Aorta (tissue), 5 donors: ENCODE measurements around the gene AEN. TPM values are rescaled to one million over a fixed set of nuclear protein-coding genes. Genes with fewer than 3 reads are reported as not detected.

Source experiments
- ATAC-seq: fragments of 200-7000 bp; cut with Tn5 transposase; one replicate; pipeline ENCODE4 v1.9.1; 2022; ENCODE audit warnings: moderate library complexity; ENCODE audit not compliant: low FRiP score
- DNase-seq, 2 donors: peaks; one replicate each; pipeline ENCODE4 v3.0.0-alpha.2; 2020
- H3K27ac ChIP-seq, 2 donors: one replicate each; pipeline ENCODE4 v1.5.1; 2013; ENCODE audit warnings: low read length in 2 of 2, mild to moderate bottlenecking in 2 of 2, moderate library complexity in 2 of 2, control low read depth in 1 of 2, inconsistent platforms in 1 of 2, low read depth in 1 of 2
- H3K27me3 ChIP-seq, 2 donors: one replicate each; pipeline ENCODE4 v1.6.1; 2013; ENCODE audit warnings: control low read depth in 1 of 2, low read length in 1 of 2, mild to moderate bottlenecking in 1 of 2, moderate library complexity in 1 of 2; ENCODE audit not compliant: insufficient read depth in 2 of 2, control insufficient read depth in 1 of 2
- H3K36me3 ChIP-seq, 2 donors: one replicate each; pipeline ENCODE4 v1.6.1; 2013; ENCODE audit warnings: control low read depth in 1 of 2, low read length in 1 of 2, mild to moderate bottlenecking in 1 of 2; ENCODE audit not compliant: insufficient read depth in 2 of 2, control insufficient read depth in 1 of 2
- H3K4me1 ChIP-seq, 2 donors: one replicate each; pipeline ENCODE4 v1.6.1; 2013; ENCODE audit warnings: low read length in 2 of 2, control low read depth in 1 of 2, mild to moderate bottlenecking in 1 of 2, moderate library complexity in 1 of 2; ENCODE audit not compliant: insufficient read depth in 2 of 2, control insufficient read depth in 1 of 2
- H3K4me3 ChIP-seq, 2 donors: one replicate each; pipeline ENCODE4 v1.5.1; 2013; ENCODE audit warnings: low read length in 2 of 2, control low read depth in 1 of 2, mild to moderate bottlenecking in 1 of 2
- H3K9me3 ChIP-seq: one replicate; pipeline ENCODE4 v1.6.1; 2013; ENCODE audit warnings: mild to moderate bottlenecking, low read length; ENCODE audit not compliant: control insufficient read depth
- WGBS, 2 donors: extraction: QIAGEN DNeasy Blood & Tissue Kit; methylation state at CpG; one replicate each; pipeline ENCODE4 v1.1.7; 2013; 5-methylcytosine and 5-hydroxymethylcytosine counted together
- intact Hi-C, 2 donors: fragments of 100-400 bp; cut with DNase I; formaldehyde crosslinking; loops; one replicate each; pipeline versions ENCODE4 v1.14.2 to v1.15.0; 2022
- microRNA-seq, 2 donors: library from miRNA; unstranded; fragments of <30 nt; microRNA quantifications; one replicate each; pipeline ENCODE4 v1.2.0, GENCODE V29; 2020
- polyA plus RNA-seq, 2 donors: library from polyadenylated mRNA; stranded (reverse); fragments of 200-250 nt; gene quantifications; one replicate each; pipeline ENCODE4 v1.2.3, GENCODE V29; 2013
- total RNA-seq, 2 donors: library from RNA; stranded (reverse); fragmentation: NEBNext Ultra II Directional; extraction: Animal tissue kit (Norgen Biotek cat#: 25700); gene quantifications; one replicate each; pipeline ENCODE4 v1.2.1, GENCODE V29; 2021
- donor health status: healthy with polysubstance abuse.
- donor health status: Bipolar disorder and iron deficiency.
- donor health status: DM: no; HTN: no; CAD: no.
- donor health status: DM: no; HTN: no; CAD: no.
- donor health status: DM: yes; HTN: yes; CAD: no.

AEN gene
- total and polyA plus RNA-seq, 4 donors: 7.1 to 22.3 (median 10.3) TPM

DNA sequence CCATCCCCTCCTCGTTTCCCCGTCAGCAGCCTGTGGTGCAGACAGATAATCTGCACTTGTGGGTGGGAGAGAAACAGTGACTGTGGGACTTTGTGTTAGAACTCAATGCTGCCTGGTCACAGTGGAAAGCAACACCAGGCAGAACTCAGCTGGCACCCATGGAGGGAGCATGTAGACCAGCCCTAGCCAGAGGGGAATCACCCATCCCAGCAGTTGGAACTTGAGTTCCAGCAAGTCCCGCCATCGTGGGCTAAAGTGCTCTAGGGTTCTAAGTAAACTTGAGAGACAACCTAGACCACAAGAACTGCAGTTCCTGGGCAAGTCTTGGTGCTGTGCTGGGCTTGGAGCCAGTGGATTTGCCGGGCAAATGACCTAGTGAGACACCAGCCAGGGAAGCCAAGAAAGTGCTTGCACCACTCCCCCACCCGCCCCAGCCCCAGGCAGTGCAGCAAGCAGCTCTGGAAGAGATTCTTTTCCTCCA is 42.0 kb downstream of the AEN start:
- no peaks in the 10 kb centered on the region for H3K9me3 ChIP-seq
- no peaks in the 10 kb centered on the region for H3K36me3 ChIP-seq
- ATAC-seq (no peak), DNase-seq (peak; percentile 75 to 80)
- no peak overlapping the region for H3K4me3 ChIP-seq
- intact Hi-C loops: loop anchor here in 1 of 2 donors (5.0 kb wide), 1 partner anchor 44 kb away; no protein-coding TSS in a partner anchor
- H3K4me1 ChIP-seq: peaks cover 0 to 13% of the 10 kb centered on the region in 2 donors
- no peaks in the 10 kb centered on the region for H3K27me3 ChIP-seq
- H3K27ac ChIP-seq: no peak overlapping the region
- WGBS, 2 donors: 58 to 69% methylated on average over 6 of the region's 6 CpGs

DNA sequence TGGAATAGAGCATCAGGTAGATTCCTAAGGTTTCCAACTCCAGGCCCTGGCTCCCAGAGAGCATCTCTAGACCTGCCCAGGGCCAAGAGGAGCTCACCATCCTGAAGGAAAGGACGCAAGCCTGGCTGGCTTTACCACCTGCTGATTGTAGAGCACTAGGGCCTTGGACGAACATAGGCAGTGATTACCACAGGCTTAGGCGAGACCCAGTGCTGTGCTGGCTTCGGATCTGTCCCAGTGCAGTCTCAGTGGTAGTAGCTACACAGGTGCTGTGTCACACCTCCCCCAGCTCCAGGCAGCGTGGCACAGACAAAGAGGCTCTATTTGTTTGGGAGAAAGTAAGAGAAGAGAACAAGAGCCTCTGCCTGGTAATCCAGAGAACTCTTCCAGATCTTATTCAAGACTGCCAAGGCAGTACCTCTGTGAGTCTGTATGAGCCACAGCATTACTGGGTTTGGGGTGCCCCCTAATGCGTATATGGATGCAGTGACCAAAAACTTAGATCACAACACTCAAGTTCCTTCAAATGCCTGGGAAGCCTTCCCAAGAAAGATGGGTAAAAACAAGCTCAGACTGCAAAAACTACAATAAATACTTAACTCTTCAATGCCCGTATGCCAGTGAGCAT is 43.1 kb downstream of the AEN start:
- no peaks in the 10 kb centered on the region for H3K36me3 ChIP-seq
- no peak overlapping the region for H3K4me3 ChIP-seq
- DNase-seq: peak in 1 of 2 donors; percentile 55
- ATAC-seq: peak; percentile 42
- H3K27me3 ChIP-seq: no peaks in the 10 kb centered on the region
- H3K4me1 ChIP-seq: peaks cover 0 to 13% of the 10 kb centered on the region in 2 donors
- intact Hi-C loops: loop anchor here in 1 of 2 donors (5.0 kb wide), 1 partner anchor 43 kb away; no protein-coding TSS in a partner anchor
- H3K27ac ChIP-seq: no peak overlapping the region
- WGBS, 2 donors: 93 to 97% methylated on average over 7 of the region's 7 CpGs
- H3K9me3 ChIP-seq: no peaks in the 10 kb centered on the region

DNA sequence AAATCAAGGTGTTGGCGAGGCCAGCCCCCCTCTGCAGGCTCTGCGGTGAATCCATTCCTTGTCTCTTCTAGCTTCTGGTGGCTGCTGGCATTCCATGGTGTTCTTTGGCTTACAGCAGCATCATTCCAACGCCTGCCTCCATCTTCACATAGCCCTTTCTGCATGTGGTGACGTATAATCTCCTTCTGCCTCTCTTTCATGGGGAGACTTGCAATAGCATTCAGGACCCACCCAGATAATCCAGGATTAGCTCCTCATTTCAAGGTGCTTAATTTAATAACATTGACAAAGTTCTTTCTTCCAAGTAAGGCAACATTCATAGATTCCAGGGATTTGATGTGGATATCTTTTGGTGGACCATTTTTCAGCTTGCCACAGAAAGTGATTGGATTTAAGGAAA is 53.5 kb downstream of the AEN start:
- no peaks in the 10 kb centered on the region for H3K36me3 ChIP-seq
- no peaks in the 10 kb centered on the region for H3K27me3 ChIP-seq
- intact Hi-C loops: no loop called here
- H3K9me3 ChIP-seq: no peaks in the 10 kb centered on the region
- H3K27ac ChIP-seq: no peak overlapping the region
- ATAC-seq (no peak), DNase-seq (no peak)
- no peak overlapping the region for H3K4me3 ChIP-seq
- 90 to 94% methylated on average over 4 of the region's 4 CpGs for WGBS, 2 donors
- no peaks in the 10 kb centered on the region for H3K4me1 ChIP-seq

GRCh38 chr15:88678755-88679154 is 57.6 kb downstream of the AEN start:
- DNase-seq: no peak
- 95 to 97% methylated on average over 6 of the region's 6 CpGs for WGBS, 2 donors
- intact Hi-C loops: no loop called here

DNA sequence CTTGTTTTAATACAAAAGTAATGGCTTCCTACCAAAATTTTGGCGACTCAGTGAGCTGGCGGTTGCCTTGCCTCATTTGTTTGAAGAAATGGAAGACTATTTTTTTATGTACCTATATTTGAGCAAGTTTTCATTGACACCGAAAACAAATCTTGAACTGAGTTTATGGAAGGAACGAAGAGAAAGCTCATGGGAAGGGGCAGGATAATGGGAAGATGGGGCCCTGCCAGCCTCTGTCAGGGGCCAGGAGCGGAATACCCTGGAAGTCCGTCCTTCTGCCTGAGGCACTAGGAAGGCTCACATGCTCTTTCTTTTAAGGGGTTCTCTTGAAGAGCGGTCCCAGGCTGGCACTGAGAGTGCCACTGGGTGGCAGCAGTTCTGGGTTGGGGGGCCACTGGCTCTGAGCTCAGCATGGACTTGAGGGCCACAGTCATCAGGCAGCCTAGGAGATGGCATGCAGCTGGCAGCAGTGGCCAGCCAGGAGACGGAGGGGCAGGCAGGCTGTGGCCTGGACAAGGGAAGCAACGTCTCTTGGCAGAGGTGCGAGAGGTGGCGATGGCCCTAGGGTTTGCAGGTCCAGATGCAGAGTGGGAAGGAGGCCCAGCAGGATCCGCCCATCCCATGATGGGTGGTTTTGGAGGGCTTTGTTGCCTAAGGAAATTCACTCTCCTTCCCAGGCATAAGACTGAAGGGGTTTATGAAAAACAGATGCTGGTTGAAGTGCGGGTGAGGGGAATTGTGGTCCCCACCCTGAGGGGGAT is 59.3 kb downstream of the AEN start:
- H3K27me3 ChIP-seq: no peaks in the 10 kb centered on the region
- H3K36me3 ChIP-seq: no peaks in the 10 kb centered on the region
- H3K4me1 ChIP-seq: no peaks in the 10 kb centered on the region
- WGBS, 2 donors: 85 to 89% methylated on average over 13 of the region's 13 CpGs
- DNase-seq (no peak), ATAC-seq (no peak)
- H3K4me3 ChIP-seq: no peak overlapping the region
- no peak overlapping the region for H3K27ac ChIP-seq
- intact Hi-C loops: no loop called here
- no peaks in the 10 kb centered on the region for H3K9me3 ChIP-seq

More at GRCh38 chr15:88678755-88679154, 57.6 kb downstream of the AEN start:
- no peak for ATAC-seq
- Histone ChIP-seq H3K4me3 (no peak overlapping the region), H3K4me1 (no peaks in the 10 kb centered on the region), H3K36me3 (no peaks in the 10 kb centered on the region), H3K9me3 (no peaks in the 10 kb centered on the region), H3K27me3 (no peaks in the 10 kb centered on the region), H3K27ac (no peak overlapping the region)

DNA sequence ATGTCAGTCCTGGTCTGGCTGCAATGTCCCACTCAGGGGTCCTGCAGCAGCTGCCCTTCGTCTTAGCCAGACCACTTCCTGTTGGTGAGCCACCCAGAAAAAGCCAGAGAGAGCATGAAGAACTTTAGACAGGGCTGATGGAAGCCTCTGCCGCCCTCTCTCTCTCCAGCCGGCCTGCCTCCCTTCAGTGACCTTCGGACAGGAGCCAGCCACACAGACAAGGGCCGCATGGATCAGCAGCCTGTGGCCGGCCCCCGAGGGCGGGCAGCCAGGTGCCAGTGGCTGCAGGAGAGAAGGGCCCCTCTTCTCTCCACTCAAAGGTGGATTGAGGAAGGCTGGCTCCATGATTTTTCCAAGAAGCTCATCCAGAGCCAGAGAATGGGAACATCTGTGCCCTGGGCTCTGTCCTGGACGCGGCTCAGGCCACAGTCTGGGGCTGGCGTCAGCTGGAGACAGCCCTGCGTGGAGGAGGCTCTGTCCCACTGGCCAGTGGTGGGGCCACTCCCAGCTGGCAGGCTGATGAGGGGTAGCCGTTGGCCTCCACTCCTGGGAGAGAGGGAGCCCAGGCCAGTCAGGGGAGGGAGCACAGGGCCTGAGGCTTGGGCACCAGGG is 60.6 kb downstream of the AEN start:
- Histone ChIP-seq H3K27ac (no peak overlapping the region), H3K27me3 (no peaks in the 10 kb centered on the region), H3K36me3 (no peaks in the 10 kb centered on the region), H3K4me3 (no peak overlapping the region), H3K9me3 (no peaks in the 10 kb centered on the region), H3K4me1 (no peaks in the 10 kb centered on the region)
- ATAC-seq (peak; percentile 57), DNase-seq (no peak)
- intact Hi-C loops: no loop called here
- WGBS, 2 donors: 66 to 79% methylated on average over 13 of the region's 13 CpGs

Small RNAs within 50 kb of the gene (microRNA-seq; reads per million reads assigned to microRNA genes)
- gene MIR1179 (1.8 to 3.0 reads per million in 2 donors), gene MIR3529 (0 reads per million in 2 donors), gene MIR7-2 (0 reads per million in 2 donors)

Other genes starting within 250 kb of the AEN start
- 10 to 100 TPM; 14.1 to 16.5 TPM for gene MRPL46, start 154.0 kb upstream of the AEN start, total RNA-seq
- gene MRPL46, start 154.0 kb upstream of the AEN start, polyA plus RNA-seq: 10 to 100 TPM; 23.8 to 29.4 TPM
- 10 to 100 TPM; 24.9 to 32.2 TPM for gene MRPS11, start 153.6 kb upstream of the AEN start, total RNA-seq
- 10 to 100 TPM; 29.3 to 42.4 TPM for gene MRPS11, start 153.6 kb upstream of the AEN start, polyA plus RNA-seq
- gene DET1, start 74.7 kb upstream of the AEN start, total RNA-seq: 1 to 10 TPM; 3.3 to 6.7 TPM
- 1 to 10 TPM; 2.5 to 2.6 TPM for gene DET1, start 74.7 kb upstream of the AEN start, polyA plus RNA-seq
- gene ISG20, start 17.7 kb downstream of the AEN start, total RNA-seq: 10 to 100 TPM; 12.4 to 13.3 TPM
- gene ISG20, start 17.7 kb downstream of the AEN start, polyA plus RNA-seq: 10 to 100 TPM; 10.1 to 18.7 TPM
- 100 to 1,000 TPM in 1 of 2 donors, 10 to 100 TPM in 1; 31.7 to 312 TPM for gene ACAN, start 182.1 kb downstream of the AEN start, total RNA-seq
- 10 to 100 TPM; 12.9 to 37.6 TPM for gene ACAN, start 182.1 kb downstream of the AEN start, polyA plus RNA-seq